NCI-H128 (cell line): Measurements from ENCODE around the gene ITPA.
"Not testable (repeated sequence)": the region's sequence is repeated elsewhere in the genome, so short reads cannot be mapped to it uniquely, and the experiment has no call there.

Experiments used
- DNase-seq: peaks from one replicate; lab custom pipeline; 2025; ENCODE audit not compliant: unreplicated experiment; lab: John Stamatoyannopoulos, UW

Gene ITPA

GRCh38 chr20:3172933-3173609, 36.2 kb upstream of the ITPA start, which contains the start of gene LZTS3:
Gene LZTS3 (minus strand): TSS chr20:3173549. CDS start chr20:3167163, 6,386 bp downstream.
- DNase-seq = peak; percentile 67

GRCh38 chr20:3173610-3174441, 35.5 kb upstream of the ITPA start:
- DNase-seq = peak; percentile 74

- no peak for DNase-seq
Measured at GRCh38 chr20:3174442-3175261, 34.6 kb upstream of the ITPA start.

- no peak for DNase-seq
Measured at GRCh38 chr20:3175270-3175669, 34.0 kb upstream of the ITPA start.

- DNase-seq = no peak
Measured at GRCh38 chr20:3177746-3178485, 31.4 kb upstream of the ITPA start.

- DNase-seq = no peak
Measured at GRCh38 chr20:3180319-3180718, 29.0 kb upstream of the ITPA start.

- DNase-seq = no peak
Measured at GRCh38 chr20:3181270-3181669, 28.0 kb upstream of the ITPA start.

GRCh38 chr20:3182429-3182828, 26.9 kb upstream of the ITPA start:
- DNase-seq = not testable (repeated sequence)

GRCh38 chr20:3183896-3184612, 25.2 kb upstream of the ITPA start:
- no peak for DNase-seq

- not testable (repeated sequence) for DNase-seq
Measured at GRCh38 chr20:3187861-3188260, 21.4 kb upstream of the ITPA start.

GRCh38 chr20:3188823-3189413, 20.4 kb upstream of the ITPA start:
- DNase-seq = no peak

- no peak for DNase-seq
Measured at GRCh38 chr20:3189561-3190131, 19.7 kb upstream of the ITPA start.

GRCh38 chr20:3190681-3191111, 18.6 kb upstream of the ITPA start:
- DNase-seq = no peak

- DNase-seq = no peak
Measured at GRCh38 chr20:3192226-3193015, 16.9 kb upstream of the ITPA start.

GRCh38 chr20:3193806-3194616, 15.3 kb upstream of the ITPA start:
- DNase-seq = no peak

GRCh38 chr20:3194617-3195280, 14.5 kb upstream of the ITPA start:
- no peak for DNase-seq

GRCh38 chr20:3195590-3196237, 13.6 kb upstream of the ITPA start:
- DNase-seq = no peak
